OCI-LY3 (cell line): ENCODE results near the gene BRMS1L.

Source experiments
- H2AFZ ChIP-seq: fragments of 200-600, 300-600 bp; shearing (Covaris generic); 2 replicates; pipeline ENCODE4 v1.6.0; 2014; ENCODE audit warnings: antibody characterized with exemption, low read depth, low read length
- H3K27ac ChIP-seq: fragments of 200-600, 300-600 bp; sonication (generic); 2 replicates; pipeline ENCODE4 v1.5.1; 2014; ENCODE audit warnings: mild to moderate bottlenecking, low read length, moderate library complexity, mixed read lengths
- H3K27me3 ChIP-seq: fragments of 200-600, 300-600 bp; sonication (generic); 2 replicates; pipeline ENCODE4 v1.6.1; 2014; ENCODE audit warnings: low read depth, low read length, mixed read lengths
- H3K36me3 ChIP-seq: fragments of 200-600, 300-600 bp; sonication (generic); replicated peaks from 2 replicates; pipeline ENCODE3; 2014; ENCODE audit warnings: low read depth, low read length, mixed read lengths
- H3K4me1 ChIP-seq: fragments of 300-600, 200-600 bp; sonication (generic); 2 replicates; pipeline ENCODE4 v1.6.1; 2014; ENCODE audit warnings: low read length, mixed read lengths
- H3K4me2 ChIP-seq: fragments of 200-600, 300-600 bp; sonication (generic); 2 replicates; pipeline ENCODE4 v1.6.1; 2014; ENCODE audit warnings: low read length, mixed read lengths
- H3K4me3 ChIP-seq: fragments of 300-600, 200-600 bp; sonication (generic); 2 replicates; pipeline ENCODE4 v1.5.1; 2014; ENCODE audit warnings: antibody characterized with exemption, mild to moderate bottlenecking, low read length, moderate library complexity
- H3K79me2 ChIP-seq: fragments of 300-600, 200-600 bp; shearing (Covaris generic); 2 replicates; pipeline ENCODE4 v1.6.1; 2014; ENCODE audit warnings: mild to moderate bottlenecking, low read length, mixed read lengths
- H3K9ac ChIP-seq: fragments of 300-600, 200-600 bp; shearing (Covaris generic); 2 replicates; pipeline ENCODE4 v1.6.0; 2014; ENCODE audit warnings: mild to moderate bottlenecking, low read length, moderate library complexity
- H3K9me3 ChIP-seq: fragments of 200-600, 300-600 bp; shearing (Covaris generic); 2 replicates; pipeline ENCODE4 v1.6.1; 2014; ENCODE audit warnings: low read length, mixed read lengths; ENCODE audit not compliant: insufficient read depth
- H4K20me1 ChIP-seq: fragments of 200-600, 300-600 bp; sonication (generic); 2 replicates; pipeline ENCODE4 v1.6.1; 2016; ENCODE audit warnings: low read length, mixed read lengths; ENCODE audit not compliant: insufficient read depth
- EZH2phosphoT487 ChIP-seq: fragments of 200-600 bp; shearing (Covaris generic); IDR thresholded peaks from 2 replicates; pipeline ENCODE4 v1.6.1; 2018; ENCODE audit warnings: antibody characterized with exemption, mixed run types, low read depth
- TF ChIP-seq, protein P1 (sequence below): fragments of 200-600, 300-600 bp; sonication (generic); IDR thresholded peaks from 2 replicates; pipeline ENCODE4 v1.5.1; 2014; ENCODE audit warnings: antibody characterized with exemption, low read length, low read depth

The BRMS1L gene

GRCh38 chr14:35875296-35875695 is 49.2 kb downstream of the BRMS1L start:
- H3K27ac ChIP-seq = no peak overlapping the region
- no peak for TF ChIP-seq EZH2phosphoT487
- TF ChIP-seq, protein P1, sequence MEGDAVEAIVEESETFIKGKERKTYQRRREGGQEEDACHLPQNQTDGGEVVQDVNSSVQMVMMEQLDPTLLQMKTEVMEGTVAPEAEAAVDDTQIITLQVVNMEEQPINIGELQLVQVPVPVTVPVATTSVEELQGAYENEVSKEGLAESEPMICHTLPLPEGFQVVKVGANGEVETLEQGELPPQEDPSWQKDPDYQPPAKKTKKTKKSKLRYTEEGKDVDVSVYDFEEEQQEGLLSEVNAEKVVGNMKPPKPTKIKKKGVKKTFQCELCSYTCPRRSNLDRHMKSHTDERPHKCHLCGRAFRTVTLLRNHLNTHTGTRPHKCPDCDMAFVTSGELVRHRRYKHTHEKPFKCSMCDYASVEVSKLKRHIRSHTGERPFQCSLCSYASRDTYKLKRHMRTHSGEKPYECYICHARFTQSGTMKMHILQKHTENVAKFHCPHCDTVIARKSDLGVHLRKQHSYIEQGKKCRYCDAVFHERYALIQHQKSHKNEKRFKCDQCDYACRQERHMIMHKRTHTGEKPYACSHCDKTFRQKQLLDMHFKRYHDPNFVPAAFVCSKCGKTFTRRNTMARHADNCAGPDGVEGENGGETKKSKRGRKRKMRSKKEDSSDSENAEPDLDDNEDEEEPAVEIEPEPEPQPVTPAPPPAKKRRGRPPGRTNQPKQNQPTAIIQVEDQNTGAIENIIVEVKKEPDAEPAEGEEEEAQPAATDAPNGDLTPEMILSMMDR = no peak
- H3K27me3 ChIP-seq = no peaks in the 10 kb centered on the region
- H2AFZ ChIP-seq = no peak overlapping the region
- no peak overlapping the region for H3K4me3 ChIP-seq
- H3K36me3 ChIP-seq = no peaks in the 10 kb centered on the region
- no peaks in the 10 kb centered on the region for H4K20me1 ChIP-seq
- no peaks in the 10 kb centered on the region for H3K9me3 ChIP-seq
- H3K4me1 ChIP-seq = no peaks in the 10 kb centered on the region
- H3K4me2 ChIP-seq = no peak overlapping the region
- H3K9ac ChIP-seq = no peak overlapping the region
- no peaks in the 10 kb centered on the region for H3K79me2 ChIP-seq

GRCh38 chr14:35877276-35877675 is 51.1 kb downstream of the BRMS1L start:
- H3K4me1 ChIP-seq = no peaks in the 10 kb centered on the region
- no peaks in the 10 kb centered on the region for H4K20me1 ChIP-seq
- no peak overlapping the region for H2AFZ ChIP-seq
- TF ChIP-seq, protein P1 = no peak
- TF ChIP-seq EZH2phosphoT487 = no peak
- no peak overlapping the region for H3K4me2 ChIP-seq
- no peak overlapping the region for H3K9ac ChIP-seq
- no peaks in the 10 kb centered on the region for H3K9me3 ChIP-seq
- H3K27ac ChIP-seq = no peak overlapping the region
- H3K36me3 ChIP-seq = no peaks in the 10 kb centered on the region
- no peak overlapping the region for H3K4me3 ChIP-seq
- H3K79me2 ChIP-seq = no peaks in the 10 kb centered on the region
- H3K27me3 ChIP-seq = no peaks in the 10 kb centered on the region

DNA sequence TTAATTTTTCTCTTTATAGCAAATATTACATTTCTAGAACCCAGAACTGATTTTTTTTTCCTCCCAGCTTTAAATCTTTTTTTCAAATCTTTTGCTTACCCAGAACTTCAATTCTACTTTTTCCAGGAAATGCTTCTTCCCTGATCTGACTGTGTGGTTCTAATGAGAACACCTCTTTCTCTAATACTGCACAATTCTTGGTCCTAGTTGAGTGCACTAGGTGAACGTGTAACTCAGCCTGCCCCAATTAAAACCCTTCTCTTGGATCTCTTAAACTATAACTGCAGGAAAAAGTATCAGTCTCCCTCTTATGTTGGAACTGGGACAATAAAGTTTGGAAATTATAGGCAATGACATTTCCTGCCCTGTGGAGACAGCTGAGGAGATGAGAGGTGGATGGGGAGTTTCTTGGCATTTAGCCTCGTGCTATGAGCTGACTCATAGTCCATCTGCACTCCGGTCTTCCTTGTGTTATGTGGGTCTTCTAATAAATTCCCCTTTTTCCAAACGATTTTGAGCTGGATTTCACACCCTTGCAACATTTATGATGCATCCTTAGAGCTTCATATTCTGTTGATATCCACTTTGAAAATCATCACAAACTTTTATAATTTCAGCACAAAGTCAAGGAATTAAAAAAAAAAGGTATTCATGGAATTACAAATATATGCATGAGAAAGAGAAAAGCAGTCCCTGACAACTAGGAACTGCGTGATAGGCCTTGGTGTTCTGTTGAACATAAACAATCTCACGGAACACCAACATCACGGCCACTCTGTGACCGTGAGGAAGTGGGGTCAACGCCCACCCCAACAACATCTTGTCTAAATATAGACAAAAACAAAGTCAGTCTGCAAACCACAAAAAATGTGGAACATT is 52.4 kb downstream of the BRMS1L start:
- H3K79me2 ChIP-seq = no peaks in the 10 kb centered on the region
- H3K4me1 ChIP-seq = no peaks in the 10 kb centered on the region
- H3K27me3 ChIP-seq = no peaks in the 10 kb centered on the region
- TF ChIP-seq EZH2phosphoT487 = no peak
- TF ChIP-seq, protein P1 = no peak
- H2AFZ ChIP-seq = no peak overlapping the region
- H3K9me3 ChIP-seq = no peaks in the 10 kb centered on the region
- H3K9ac ChIP-seq = no peak overlapping the region
- H3K36me3 ChIP-seq = no peaks in the 10 kb centered on the region
- H3K4me3 ChIP-seq = no peak overlapping the region
- no peak overlapping the region for H3K27ac ChIP-seq
- H4K20me1 ChIP-seq = no peaks in the 10 kb centered on the region
- no peak overlapping the region for H3K4me2 ChIP-seq

DNA sequence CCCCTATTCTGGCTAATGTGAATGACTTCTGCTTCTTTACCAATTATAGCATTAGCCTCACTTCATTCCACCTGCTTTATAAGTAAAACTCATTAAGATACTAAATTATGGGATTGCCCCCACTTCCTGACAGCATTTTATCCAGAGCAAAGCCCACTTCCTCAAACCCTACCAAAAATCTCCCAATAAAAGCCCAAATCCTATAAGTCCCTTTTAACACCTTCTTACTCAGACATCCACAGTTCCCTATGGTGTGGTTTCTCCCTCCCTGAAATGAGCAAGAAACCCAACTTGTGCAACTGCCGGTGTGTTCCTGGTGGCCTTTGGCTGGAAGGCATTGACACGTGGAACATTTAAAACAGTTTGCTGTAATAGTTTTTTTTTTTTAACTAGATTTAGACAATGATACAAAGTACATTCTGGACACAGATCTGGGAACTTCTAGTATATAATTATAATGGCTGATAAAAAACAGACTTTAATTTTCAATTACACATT is 53.1 kb downstream of the BRMS1L start:
- H3K4me1 ChIP-seq = no peaks in the 10 kb centered on the region; the same call in 1 of the 2 replicates
- no peak overlapping the region for H3K27ac ChIP-seq
- no peaks in the 10 kb centered on the region for H4K20me1 ChIP-seq
- H3K36me3 ChIP-seq = no peaks in the 10 kb centered on the region
- H3K9me3 ChIP-seq = no peaks in the 10 kb centered on the region
- no peak overlapping the region for H3K9ac ChIP-seq
- H3K4me3 ChIP-seq = no peak overlapping the region
- no peak overlapping the region for H2AFZ ChIP-seq
- no peak overlapping the region for H3K4me2 ChIP-seq
- no peaks in the 10 kb centered on the region for H3K79me2 ChIP-seq
- H3K27me3 ChIP-seq = no peaks in the 10 kb centered on the region
- TF ChIP-seq, protein P1 = no peak
- no peak for TF ChIP-seq EZH2phosphoT487
